DOHH2 (cell line): ENCODE results near the gene EPB41L1.

Source experiments
- CTCF ChIP-seq: fragments of 200-600 bp; sonication (generic); IDR thresholded peaks from one replicate; pipeline ENCODE4 v1.5.1; 2014; ENCODE audit warnings: antibody characterized with exemption, mild to moderate bottlenecking, low read depth, low read length; ENCODE audit not compliant: poor library complexity, severe bottlenecking
- EZH2phosphoT487 ChIP-seq: fragments of 200-600 bp; sonication (generic); IDR thresholded peaks from 2 replicates; pipeline ENCODE4 v1.6.1; 2017; ENCODE audit warnings: borderline replicate concordance, mild to moderate bottlenecking, antibody characterized with exemption, low read length, moderate library complexity, mixed read lengths

- TF ChIP-seq CTCF (no peak), EZH2phosphoT487 (no peak)
Measured at GRCh38 chr20:36184816-36185776, 30.6 kb downstream of the EPB41L1 start.
